GM19035 (cell line): ENCODE results near the gene ACO2.
"Not testable (repeated sequence)": the region's sequence is repeated elsewhere in the genome, so short reads cannot be mapped to it uniquely, and the experiment has no call there.

Source experiments
- ATAC-seq: cut with Tn5 transposase; IDR thresholded peaks from one replicate; pipeline ENCODE4 v1.9.1; 2021; ENCODE audit not compliant: unreplicated experiment

Gene ACO2

DNA sequence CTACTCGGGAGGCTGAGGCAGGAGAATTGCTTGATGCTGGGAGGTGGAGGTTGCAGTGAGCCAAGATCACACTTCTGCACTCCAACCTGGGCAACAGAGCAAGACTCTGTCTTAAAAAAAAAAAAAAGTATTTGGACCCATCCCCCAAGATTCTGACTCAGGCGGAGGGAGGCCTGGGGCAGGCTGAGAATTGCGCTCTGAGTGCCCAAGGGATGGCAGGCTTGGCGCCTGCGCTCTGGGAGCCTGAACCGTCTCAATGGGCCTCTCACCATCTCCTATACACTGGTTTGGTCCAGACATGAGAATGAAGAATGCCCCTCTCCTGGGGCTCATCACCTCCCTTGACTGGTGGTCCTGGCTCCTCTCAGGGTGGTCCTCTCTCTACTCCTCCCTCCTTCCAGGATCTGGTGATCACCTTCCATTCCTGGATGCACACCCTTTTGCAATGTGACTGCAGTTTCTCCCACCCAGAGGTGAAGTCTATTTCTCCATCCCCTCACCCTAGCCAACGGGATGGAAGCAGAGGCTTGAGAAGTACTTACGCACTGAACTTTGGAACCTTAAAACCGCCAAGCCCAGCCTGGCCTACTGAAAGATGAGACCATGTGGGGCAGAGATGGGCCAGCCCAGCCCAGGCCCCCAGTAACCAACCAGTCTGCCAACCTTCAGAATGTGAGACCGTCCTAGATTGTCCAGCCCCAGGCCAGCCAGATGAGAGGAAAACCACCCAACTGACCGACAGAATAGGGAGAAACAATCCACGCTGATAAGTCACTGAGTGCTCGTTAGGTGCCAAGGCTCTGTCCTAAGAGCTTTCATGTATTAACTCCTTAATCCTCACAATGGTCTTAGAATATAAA is 70.5 kb downstream of the ACO2 start:
- no peak for ATAC-seq

DNA sequence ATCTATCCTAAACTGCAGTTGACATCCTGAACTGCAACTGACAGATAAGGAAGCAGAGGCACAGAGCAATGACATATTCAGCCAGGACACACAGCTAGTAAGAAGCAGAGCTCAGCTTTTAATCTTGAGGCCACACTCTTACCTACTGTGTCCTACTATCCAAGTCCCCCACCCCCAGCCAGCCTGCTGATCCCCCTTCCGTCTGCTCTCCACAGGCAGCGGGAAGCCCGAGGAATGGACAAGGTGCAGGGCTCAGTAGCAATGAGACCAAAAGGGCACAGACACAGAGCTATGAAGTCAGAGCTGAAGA is 71.0 kb downstream of the ACO2 start:
- no peak for ATAC-seq

DNA sequence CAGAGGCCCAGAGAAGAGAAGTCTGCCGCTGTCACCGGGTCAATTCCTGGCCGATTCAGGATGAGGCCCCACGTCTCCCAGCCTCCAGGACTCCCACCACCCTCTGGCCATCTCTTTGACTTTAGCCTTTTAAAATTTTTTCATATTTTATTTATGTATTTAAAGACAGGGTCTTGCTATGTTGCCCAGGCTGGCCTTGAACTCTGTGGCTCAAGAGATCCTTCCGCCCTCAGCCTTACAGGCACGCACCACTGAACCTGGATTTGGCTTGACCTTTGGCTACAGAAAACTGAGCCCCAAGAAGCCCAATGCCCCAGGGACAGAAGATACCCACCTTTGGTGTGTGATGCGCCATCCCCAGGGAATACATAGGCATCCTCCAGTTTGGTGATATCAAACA is 71.4 kb downstream of the ACO2 start:
- no peak for ATAC-seq

DNA sequence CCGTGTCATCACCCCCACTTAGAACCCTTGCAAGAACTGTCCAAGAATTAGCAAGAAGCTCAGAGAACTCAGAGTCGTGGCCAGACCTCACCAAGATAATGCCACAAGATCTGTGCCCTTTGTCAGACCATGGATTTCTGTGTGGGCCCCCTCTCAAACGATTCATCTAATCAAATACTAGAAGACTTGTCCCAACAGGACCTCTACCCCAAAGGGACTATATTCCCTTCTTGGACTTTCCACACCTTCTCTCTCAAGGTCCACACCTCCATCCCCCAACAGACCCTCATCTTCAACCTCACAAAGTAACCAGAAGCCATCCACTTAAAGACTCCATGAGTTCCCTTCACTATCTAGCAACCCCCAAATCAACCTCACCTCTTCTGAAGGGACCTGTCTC is 72.6 kb downstream of the ACO2 start:
- no peak for ATAC-seq

DNA sequence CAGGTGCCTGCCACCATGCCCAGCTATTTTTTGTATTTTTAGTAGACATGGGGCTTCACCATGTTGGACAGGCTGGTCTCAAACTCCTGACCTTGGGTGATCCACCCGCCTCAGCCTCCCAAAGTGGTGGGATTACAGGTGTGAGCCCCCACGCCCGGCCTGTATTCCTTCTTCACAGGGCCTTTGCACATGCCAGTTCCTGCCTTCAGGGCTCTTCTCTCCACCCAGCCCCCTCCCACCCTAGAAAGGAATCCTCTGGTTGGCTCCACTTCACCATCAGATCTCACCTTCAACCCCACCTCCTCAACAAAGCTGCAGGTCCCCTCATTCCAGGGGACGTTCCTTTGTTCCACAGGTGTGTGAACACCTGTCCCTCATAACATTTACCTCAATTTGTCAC is 73.3 kb downstream of the ACO2 start:
- ATAC-seq, result no peak

DNA sequence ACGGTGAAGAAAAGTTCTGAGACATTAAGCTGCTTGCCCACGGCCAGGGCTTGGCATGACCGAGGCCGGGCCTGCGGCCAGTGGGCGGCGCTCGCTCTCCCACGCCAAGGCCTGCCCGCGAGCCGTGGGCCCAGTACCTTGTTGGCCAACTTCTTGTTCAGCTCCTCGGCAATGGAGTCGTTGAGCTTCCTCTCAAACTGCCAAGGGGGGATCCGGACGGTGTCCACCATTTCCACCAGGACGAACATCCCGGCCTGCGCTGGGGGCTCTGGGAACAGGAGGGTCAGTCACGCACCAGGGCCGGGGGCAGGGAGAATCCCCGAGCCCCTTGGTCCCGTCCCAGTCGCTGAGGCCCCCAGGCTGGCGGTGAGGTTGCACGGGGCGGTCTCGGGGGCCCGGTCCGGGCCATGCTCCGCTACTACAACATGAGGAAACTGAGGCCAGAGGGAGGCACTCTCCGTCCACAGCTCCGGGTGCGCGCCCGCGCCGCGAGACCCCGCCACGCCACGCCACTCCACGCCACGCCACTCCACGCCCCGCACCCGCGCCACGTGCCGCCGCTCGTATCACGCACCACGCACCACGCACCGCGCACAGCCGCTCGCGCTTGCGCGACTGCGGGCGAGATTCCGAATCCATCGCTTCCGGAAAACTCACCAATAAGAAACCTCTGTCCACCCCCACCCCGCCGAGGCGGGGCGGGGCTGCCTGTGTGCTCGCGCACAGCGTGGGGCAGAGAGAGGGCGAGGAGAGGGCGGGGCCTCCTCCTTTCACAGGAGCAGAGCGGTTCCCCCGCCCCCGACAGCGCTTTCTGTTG is 75.1 kb downstream of the ACO2 start, which contains the start of gene POLR3H:
Gene POLR3H, minus strand, starts transcription at position 617 of the 817 bp plus-strand sequence. Its CDS starts 369 bp downstream, at position 248.
- ATAC-seq, result peak; percentile 94

DNA sequence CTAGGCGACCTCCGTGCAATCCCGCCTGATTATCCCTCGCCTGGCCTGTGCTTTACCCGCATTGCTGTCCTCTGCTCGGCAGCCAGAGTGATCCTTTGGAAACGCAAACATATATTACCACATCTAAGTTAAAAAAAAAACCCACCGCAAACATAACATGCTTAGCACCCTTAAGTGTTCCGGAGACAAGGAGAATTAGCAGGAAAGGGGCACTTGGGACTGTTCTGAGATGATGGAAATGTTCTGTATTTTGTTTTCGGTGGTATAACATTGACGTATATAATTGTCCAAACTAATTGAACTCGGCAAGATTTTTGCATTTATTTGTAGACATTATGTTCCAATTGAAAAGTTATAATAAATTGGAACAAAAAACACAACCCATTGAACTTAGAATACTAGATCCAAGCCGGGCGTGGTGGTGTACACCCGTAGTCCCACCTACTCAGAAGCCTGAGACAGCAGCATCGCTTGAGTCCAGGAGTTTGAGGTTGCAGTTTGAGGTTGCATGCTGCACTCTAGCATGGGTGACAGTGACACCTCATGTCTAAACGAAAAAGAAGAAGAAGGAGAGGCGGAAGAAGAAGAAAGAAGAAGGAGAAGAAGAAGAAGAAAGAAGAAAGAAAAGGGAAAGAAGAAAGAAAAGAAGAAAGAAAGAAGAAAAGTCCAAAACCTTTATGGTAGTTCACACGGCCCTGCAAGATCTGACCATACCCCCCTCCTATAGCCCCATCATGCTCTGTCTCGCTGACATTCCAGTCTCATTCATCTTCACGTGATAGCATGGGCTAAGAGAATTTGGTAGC is 76.0 kb downstream of the ACO2 start:
- no peak for ATAC-seq

DNA sequence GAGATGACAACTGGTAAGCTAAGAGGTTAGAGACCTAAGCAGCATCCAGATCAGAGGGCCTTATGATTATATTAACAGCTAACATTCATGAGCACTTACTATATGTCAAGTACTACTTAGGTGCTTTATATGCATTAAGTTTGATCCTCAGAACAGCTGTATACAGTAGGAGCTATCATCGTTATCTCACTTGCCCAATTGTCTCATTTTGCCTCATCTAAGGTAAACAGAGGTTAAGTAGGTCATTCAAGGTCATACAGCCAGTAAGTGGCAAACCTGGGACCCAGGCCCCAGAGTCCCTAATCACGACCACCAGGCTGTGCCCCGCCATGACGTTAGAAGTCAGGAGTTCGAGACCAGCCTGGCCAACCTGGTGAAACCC is 79.9 kb downstream of the ACO2 start:
- ATAC-seq, result no peak

DNA sequence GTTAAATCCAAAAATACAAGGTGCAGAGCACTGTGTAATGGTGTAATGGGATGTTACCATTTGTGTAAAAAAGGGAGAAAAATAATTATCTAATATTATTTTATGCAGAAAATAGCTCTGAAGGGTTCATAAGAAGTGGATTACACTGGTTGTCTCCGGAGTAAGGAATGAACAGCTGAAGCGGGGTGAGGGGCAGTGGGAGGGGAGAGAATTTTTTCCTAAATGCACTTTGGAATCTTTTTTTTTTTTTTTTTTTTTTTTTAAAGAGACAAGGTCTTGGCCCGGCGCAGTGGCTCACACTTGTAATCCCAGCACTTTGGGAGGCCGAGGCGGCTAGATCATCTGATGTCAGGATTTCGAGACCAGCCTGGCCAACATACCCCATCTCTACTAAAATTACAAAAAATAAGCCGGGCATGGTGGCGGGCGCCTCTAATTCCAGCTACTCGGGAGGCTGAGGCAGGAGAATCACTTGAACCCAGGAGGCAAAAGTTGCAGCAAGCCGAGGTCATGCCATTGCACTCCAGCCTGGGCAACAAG is 82.1 kb downstream of the ACO2 start:
- no peak for ATAC-seq

DNA sequence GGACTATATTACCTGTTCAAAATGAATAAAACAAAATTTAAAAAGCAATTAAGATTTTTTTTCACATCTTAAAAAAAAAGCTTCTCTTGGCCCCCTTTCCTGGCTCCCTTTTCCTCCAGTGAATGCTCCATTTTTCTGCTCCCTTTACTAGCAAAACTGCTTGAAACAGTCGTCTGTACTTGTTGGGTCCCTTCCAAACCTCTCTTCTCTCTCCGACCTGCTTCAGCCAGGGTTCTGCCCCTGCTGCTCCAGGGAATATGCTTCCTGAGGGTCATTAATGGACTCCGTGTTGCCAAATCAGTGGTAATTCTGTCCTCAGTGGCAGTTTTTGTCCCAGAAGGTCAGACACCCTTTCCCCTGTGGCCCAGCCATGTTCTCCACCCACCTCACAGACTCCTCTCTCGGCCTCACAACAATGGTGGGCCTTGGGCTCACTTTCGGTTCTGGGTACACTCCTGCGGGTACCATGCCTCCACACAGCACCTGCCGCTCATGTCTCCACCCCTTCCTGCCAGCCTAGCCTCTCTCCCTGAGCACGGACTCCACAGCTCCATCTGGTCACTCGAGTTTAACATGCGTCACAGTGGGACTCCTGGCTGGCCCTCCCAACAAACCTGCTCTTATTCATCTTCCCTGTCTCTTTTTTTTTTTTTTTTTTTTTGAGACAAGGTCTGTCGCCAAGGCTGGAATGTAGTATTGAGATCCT is 83.1 kb downstream of the ACO2 start:
- ATAC-seq, result no peak

DNA sequence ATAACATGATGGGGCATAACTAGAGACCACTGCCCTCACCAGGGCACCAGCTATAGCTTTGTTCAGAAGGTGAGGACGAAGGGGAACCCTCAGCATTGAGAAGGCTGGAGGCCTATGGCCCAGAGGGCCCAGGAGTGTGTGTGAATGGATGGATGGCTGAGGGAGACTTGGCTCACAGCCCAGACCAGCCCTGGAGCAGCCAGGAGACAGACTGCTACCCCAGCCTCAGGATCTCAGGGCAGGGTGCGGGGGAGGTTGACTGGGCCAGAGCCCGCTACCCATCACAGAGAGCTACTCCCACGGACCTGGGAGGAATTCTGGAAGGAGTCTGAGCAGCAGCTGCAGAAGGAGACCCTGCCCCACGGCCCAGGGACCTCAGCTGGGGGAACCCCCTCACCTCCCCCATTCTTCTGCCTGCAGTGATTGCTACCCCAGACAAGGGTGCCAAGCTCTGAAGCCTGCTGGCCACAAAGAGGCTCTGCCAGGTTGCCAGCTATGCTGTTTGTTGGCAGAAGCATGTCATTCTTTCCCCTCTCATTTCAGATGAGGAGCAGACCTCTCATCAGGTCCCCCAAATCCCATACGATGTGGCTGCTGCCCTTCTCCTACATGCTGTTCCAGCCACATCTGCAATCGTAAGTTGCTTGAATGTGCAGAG is 86.5 kb downstream of the ACO2 start:
- no peak for ATAC-seq

DNA sequence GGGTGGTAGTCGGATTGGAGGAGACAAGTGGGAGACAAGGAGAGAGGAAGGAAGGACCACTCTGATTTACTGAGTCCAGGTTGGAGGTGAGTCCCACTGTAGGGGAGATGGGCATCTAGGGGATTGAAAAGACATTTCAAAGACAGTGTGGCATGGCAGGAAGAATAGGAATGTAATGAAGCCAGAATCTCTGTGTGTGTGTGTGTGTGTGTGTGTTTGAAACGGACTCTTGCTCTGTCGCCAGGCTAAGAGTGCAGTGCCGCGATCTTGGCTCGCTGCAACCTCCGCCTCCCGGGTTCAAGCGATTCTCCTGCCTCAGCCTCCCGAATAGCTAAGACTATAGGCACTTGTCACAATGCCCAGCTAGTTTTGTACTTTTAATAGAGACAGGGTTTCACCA is 87.6 kb downstream of the ACO2 start:
- no peak for ATAC-seq

DNA sequence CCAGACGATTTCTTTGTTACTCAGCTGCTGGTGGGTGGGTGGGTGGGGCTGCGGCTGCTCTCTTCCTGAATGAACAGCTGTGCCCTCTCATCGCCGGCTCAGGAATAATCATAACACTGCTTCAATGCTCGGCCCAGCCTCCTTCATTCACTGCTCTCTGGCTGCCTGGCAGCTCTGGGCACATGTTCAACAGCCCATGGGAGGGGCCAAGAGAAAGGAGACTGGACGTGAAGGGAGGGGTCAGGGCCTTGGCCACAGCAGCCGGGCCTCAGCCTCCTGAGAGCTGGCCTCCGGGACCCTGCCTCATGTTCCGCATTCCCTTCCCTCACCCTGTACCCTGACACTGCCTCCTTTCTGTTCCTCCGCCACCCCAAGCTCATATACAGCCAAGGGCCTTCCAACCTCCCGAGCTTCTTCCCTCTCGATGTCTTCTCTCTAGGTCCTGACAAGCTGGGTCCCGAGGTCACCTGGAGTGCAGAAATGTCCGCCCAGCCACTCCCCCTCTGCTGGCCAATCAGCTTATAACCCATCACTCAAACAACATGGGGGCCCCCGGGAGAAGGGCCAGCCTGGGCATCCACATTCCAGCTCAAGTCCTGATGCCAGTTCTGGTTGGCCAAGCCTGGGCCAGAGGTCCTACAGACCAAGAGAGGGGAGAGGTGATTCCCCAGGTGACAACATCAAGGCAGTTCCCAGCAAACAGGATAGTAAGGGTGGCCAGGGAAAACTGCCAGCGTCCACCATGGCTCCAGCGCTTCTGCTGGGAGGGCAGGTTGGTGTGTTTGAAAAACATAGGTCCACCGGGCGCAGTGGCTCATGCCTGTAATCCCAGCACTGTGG is 88.7 kb downstream of the ACO2 start:
- no peak for ATAC-seq

DNA sequence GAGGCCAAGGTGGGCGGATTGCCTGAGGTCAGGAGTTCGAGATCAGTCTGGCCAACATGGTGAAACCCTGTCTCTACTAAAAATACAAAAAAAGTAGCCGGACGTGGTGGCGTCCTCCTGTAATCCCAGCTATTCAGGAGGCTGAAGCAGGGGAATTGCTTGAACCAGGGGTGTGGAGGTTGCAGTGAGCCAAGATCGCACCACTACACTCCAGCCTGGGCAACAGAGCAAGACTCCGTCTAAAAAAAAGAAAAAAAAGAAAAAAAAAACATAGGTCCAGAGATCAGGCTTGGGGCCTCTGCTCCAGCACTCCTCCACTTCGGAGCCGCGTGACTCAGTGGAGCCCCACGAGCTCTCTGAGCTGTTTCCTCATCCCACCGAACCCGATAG is 89.3 kb downstream of the ACO2 start:
- not testable (repeated sequence) for ATAC-seq

DNA sequence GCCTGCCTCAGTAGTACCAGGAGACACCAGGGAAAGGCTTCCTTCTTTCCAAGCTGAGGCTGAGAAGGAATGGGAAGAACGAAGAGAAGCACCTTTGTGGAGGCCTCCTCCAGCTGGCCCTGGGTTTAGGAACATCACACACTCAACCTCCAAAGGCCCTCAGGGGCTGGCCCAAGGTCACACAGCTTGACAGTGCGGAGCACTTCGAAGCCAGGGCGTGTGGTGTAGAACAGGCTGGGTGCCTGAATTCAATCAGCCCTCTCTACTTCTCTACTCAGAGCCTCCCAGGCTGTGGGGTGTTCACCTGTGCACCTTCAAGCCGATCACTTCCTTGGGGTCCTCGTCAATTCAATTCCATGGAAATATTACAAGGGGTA is 91.2 kb downstream of the ACO2 start:
- ATAC-seq, result no peak

DNA sequence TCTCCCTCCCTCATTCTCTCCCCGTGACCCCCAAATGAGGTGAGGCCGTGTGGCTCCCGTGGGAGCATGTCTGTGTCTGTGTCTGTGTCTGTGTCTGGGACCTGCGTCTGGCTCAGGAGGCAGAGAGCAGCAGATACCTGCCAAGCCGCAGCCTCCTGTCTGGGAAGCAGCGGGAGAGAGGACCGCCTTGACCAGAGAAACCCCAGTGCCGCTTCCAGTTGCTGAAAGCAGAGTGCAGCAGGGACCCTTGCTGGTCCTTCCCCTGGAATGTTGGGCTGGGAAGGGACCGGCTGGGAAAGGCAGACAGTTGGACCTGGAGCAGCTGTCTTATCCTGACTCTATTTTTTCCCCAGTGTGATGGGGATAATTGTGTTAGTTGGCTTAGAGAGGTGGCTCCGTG is 92.4 kb downstream of the ACO2 start:
- ATAC-seq, result no peak

DNA sequence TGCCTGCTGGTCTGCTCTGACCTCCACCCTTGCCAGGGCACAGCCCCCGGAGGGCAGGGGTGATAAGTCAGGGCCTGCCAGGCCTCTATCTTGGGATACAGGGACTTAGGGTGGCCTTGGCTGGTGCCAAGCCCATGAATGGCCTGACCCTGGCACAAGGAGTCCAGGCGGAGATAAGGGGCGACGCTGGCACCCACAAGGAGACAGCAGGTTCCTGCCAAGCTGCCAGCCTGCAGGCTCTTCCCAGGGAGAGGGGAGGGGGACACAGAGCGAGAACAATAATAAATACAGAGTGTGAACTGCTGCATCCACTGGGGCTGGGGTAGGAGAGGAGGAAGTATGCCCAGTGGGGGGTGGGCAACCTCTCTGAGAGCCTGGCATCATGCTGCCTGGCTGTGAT is 92.9 kb downstream of the ACO2 start:
- ATAC-seq, result no peak

DNA sequence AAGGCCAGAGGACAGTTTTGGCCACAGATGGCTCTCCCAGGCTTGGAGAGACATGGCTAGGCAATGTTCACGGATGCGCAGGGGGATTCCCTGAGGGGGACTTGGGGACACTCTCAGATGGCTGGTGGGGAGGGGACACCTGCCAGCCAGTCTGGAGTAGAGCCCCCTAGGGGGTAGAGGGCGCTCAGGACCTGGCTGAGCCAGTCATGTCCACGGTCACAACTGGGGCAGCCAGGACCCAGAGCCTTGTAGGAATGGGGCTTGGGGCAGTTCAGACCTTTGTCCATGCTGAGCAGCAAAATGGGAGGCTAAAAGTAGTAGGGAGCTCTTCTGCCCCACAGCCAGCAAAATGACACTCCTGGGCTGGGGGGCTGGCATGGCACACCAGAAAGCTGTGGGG is 93.5 kb downstream of the ACO2 start:
- no peak for ATAC-seq

DNA sequence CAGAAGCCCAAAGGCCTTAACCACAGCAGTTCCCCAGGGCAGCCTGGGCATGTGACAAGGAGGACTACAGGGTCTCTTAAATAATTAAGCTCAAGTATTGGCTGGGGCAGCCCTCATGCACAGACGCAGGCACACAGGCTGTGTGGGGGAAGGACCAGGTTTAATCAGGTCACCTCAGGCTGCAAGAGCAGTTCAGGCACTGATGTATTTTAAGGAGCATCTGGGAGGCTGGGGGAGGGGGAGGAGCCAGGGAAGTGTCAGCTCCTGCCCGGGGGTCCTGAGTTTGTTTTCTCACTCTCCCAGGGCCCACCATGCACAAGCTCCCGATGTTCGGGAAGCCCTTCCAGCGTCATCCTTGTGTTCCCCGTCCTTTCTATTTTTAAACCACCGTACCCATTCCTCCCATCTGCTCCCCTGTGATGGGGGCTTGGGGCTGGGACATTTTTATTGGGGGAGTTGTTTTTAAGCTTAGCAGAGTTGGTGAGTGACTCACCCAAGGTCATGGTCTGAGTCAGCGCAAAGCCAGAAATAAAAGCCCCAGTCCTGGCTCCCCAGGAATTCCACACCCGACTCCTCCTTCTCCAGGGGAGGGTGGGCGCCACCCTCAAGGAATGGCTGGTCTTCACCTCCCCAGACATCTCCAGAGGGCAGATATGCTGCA is 94.3 kb downstream of the ACO2 start:
- no peak for ATAC-seq
